Measurements from ENCODE around the gene ARF3. TPM values are rescaled to one million over a fixed set of nuclear protein-coding genes. Genes with fewer than 3 reads are reported as not detected.

ARF3 gene
- total RNA-seq, 1 donor from 2014 or later = 47.4 TPM

Other genes with a start within 250 kb of the ARF3 start
- gene CCNT1, start 240.8 kb downstream of the ARF3 start, total RNA-seq = 12.1 TPM
- gene ADCY6, start 168.4 kb downstream of the ARF3 start, total RNA-seq = 21.3 TPM
- 2.6 TPM for gene CACNB3, start 139.0 kb downstream of the ARF3 start, total RNA-seq
- 33.3 TPM for gene DDX23, start 105.3 kb downstream of the ARF3 start, total RNA-seq
- 32.0 TPM for gene RND1, start 91.6 kb downstream of the ARF3 start, total RNA-seq
- gene FKBP11, start 32.0 kb downstream of the ARF3 start, total RNA-seq = 45.0 TPM
- not detected for gene WNT10B, start 14.2 kb upstream of the ARF3 start, total RNA-seq
- gene WNT1, start 20.8 kb upstream of the ARF3 start, total RNA-seq = not detected
- gene DDN, start 41.9 kb upstream of the ARF3 start, total RNA-seq = not detected
- 27.7 TPM for gene PRKAG1, start 61.3 kb upstream of the ARF3 start, total RNA-seq
- 44.8 TPM for gene KMT2D, start 103.3 kb upstream of the ARF3 start, total RNA-seq
- 0.18 TPM for gene RHEBL1, start 112.5 kb upstream of the ARF3 start, total RNA-seq
- not detected for gene DHH, start 137.3 kb upstream of the ARF3 start, total RNA-seq
- 17.7 TPM for gene LMBR1L, start 153.4 kb upstream of the ARF3 start, total RNA-seq
- gene TUBA1B, start 173.9 kb upstream of the ARF3 start, total RNA-seq = 144 TPM
- gene TUBA1A, start 231.6 kb upstream of the ARF3 start, total RNA-seq = 4.8 TPM

Data from left lobe of liver (tissue), 1 donor.